Right hindlimb (tissue), 1 donor: ENCODE data around the gene NSRP1.
"Not testable (repeated sequence)": the region's sequence is repeated elsewhere in the genome, so short reads cannot be mapped to it uniquely, and the experiment has no call there.

Source experiments
- DNase-seq: peaks from one replicate; pipeline ENCODE4 v3.0.0-alpha.2; 2018

Gene NSRP1

GRCh38 chr17:30225112-30225511 is 108.5 kb downstream of the NSRP1 start:
- DNase-seq: no peak

- DNase-seq: no peak
Measured at GRCh38 chr17:30225919-30226553, 109.4 kb downstream of the NSRP1 start.

- no peak for DNase-seq
Measured at GRCh38 chr17:30226878-30227277, 110.3 kb downstream of the NSRP1 start.

GRCh38 chr17:30228011-30228410 is 111.4 kb downstream of the NSRP1 start:
- no peak for DNase-seq

- no peak for DNase-seq
Measured at GRCh38 chr17:30229012-30229411, 112.4 kb downstream of the NSRP1 start.

GRCh38 chr17:30230009-30230408 is 113.4 kb downstream of the NSRP1 start:
- DNase-seq: not testable (repeated sequence)

- DNase-seq: no peak
Measured at GRCh38 chr17:30230596-30231125, 114.0 kb downstream of the NSRP1 start.

- no peak for DNase-seq
Measured at GRCh38 chr17:30232015-30232823, 115.6 kb downstream of the NSRP1 start.

GRCh38 chr17:30232824-30233427 is 116.3 kb downstream of the NSRP1 start:
- no peak for DNase-seq

GRCh38 chr17:30234296-30234695 is 117.7 kb downstream of the NSRP1 start:
- DNase-seq: no peak

GRCh38 chr17:30234964-30235363 is 118.3 kb downstream of the NSRP1 start:
- DNase-seq: no peak

- no peak for DNase-seq
Measured at GRCh38 chr17:30235386-30236296, 119.0 kb downstream of the NSRP1 start, which contains the start of gene SLC6A4. SLC6A4 (minus strand) TSS chr17:30235697; CDS start chr17:30221958, 13,739 bp downstream.
